GM23338 (cell line): Measurements from ENCODE around the gene TRIM63. TPM values are rescaled to one million over a fixed set of nuclear protein-coding genes. Genes with fewer than 3 reads are reported as not detected.

Source experiments
- ATAC-seq: fragments of 200-7000 bp; cut with Tn5 transposase; 3 replicates; pipeline ENCODE4 v1.9.1; 2020
- DNase-seq: peaks from one replicate; pipeline ENCODE4 v3.0.0-alpha.2; 2015; ENCODE audit warnings: low spot score
- H2AFZ ChIP-seq: fragments of 200-600 bp; sonication (generic); 2 replicates; pipeline ENCODE4 v1.8.0; 2016; ENCODE audit warnings: antibody characterized with exemption, mild to moderate bottlenecking, moderate library complexity
- H3F3A ChIP-seq: fragments of 200-600 bp; sonication (generic); replicated peaks from 2 replicates; pipeline ENCODE4 v1.8.0; 2017; ENCODE audit warnings: antibody characterized with exemption, mixed run types, low read depth
- H3K27ac ChIP-seq: fragments of 200-600 bp; sonication (generic); 2 replicates; pipeline ENCODE4 v1.6.1; 2016; ENCODE audit warnings: low read depth
- H3K27me3 ChIP-seq: fragments of 200-600 bp; sonication (generic); 2 replicates; pipeline ENCODE4 v1.8.0; 2016; ENCODE audit warnings: mild to moderate bottlenecking, mixed run types, moderate library complexity; ENCODE audit not compliant: insufficient read depth
- H3K36me3 ChIP-seq: fragments of 200-600 bp; sonication (generic); 2 replicates; pipeline ENCODE4 v1.8.0; 2016; ENCODE audit warnings: mild to moderate bottlenecking; ENCODE audit not compliant: insufficient read depth
- H3K4me1 ChIP-seq: fragments of 200-600 bp; sonication (generic); 2 replicates; pipeline ENCODE4 v1.8.0; 2016; ENCODE audit warnings: mild to moderate bottlenecking, moderate library complexity; ENCODE audit not compliant: insufficient read depth
- H3K4me2 ChIP-seq: fragments of 200-600 bp; sonication (generic); 2 replicates; pipeline ENCODE4 v1.7.1; 2017; ENCODE audit warnings: mixed run types
- H3K4me3 ChIP-seq: fragments of 200-600 bp; sonication (generic); 2 replicates; pipeline ENCODE4 v1.6.1; 2016; ENCODE audit warnings: mixed run types
- H3K79me2 ChIP-seq: fragments of 200-600 bp; sonication (generic); replicated peaks from 2 replicates; pipeline ENCODE4 v1.8.0; 2017; ENCODE audit warnings: mild to moderate bottlenecking; ENCODE audit not compliant: insufficient read depth
- H3K9me2 ChIP-seq: fragments of 200-600 bp; sonication (generic); 2 replicates; pipeline ENCODE4 v1.8.0; 2017; ENCODE audit not compliant: insufficient read depth
- H4K20me1 ChIP-seq: fragments of 200-600 bp; sonication (generic); replicated peaks from 2 replicates; pipeline ENCODE4 v1.8.0; 2017; ENCODE audit warnings: mild to moderate bottlenecking; ENCODE audit not compliant: insufficient read depth
- H3K27ac Mint-ChIP-seq: 2 replicates; pipeline ENCODE4 v1.8.0; 2020; ENCODE audit warnings: inconsistent platforms, mild to moderate bottlenecking, moderate library complexity, mixed read lengths
- H3K27me3 Mint-ChIP-seq: 3 replicates; pipeline ENCODE4 v1.8.0; 2022; ENCODE audit warnings: low read depth, mild to moderate bottlenecking, moderate library complexity, mixed read lengths, inconsistent platforms; ENCODE audit not compliant: insufficient read depth, poor library complexity
- H3K36me3 Mint-ChIP-seq: 3 replicates; pipeline ENCODE4 v1.8.0; 2021; ENCODE audit warnings: low read depth, mild to moderate bottlenecking, inconsistent platforms, moderate library complexity, mixed read lengths
- H3K4me1 Mint-ChIP-seq: 3 replicates; pipeline ENCODE4 v1.8.0; 2020; ENCODE audit warnings: mild to moderate bottlenecking, inconsistent platforms, mixed read lengths
- H3K4me3 Mint-ChIP-seq: 3 replicates; pipeline ENCODE4 v1.8.0; 2021; ENCODE audit warnings: moderate library complexity, mild to moderate bottlenecking, inconsistent platforms, mixed read lengths
- H3K9me3 Mint-ChIP-seq: 3 replicates; pipeline ENCODE4 v1.8.0; 2020; ENCODE audit warnings: moderate library complexity, mild to moderate bottlenecking, inconsistent platforms, mixed read lengths
- CTCF ChIP-seq, 2 experiments: fragments of 200-600 bp in 1 of 2; sonication (generic) in 1 of 2; conservative IDR thresholded peaks; 2 replicates each; pipeline versions ENCODE4 v1.5.1 to v1.6.1; 2016 to 2017; ENCODE audit warnings: antibody characterized with exemption in 2 of 2, low read depth in 2 of 2, mild to moderate bottlenecking in 2 of 2, moderate library complexity in 1 of 2
- REST ChIP-seq: IDR thresholded peaks from one replicate; pipeline ENCODE4 v1.6.1; 2018; ENCODE audit warnings: antibody characterized with exemption; ENCODE audit not compliant: unreplicated experiment
- ZNF114 ChIP-seq: fragments of 250-450 bp; sonication (Bioruptor Pico); IDR thresholded peaks from 2 replicates; pipeline ENCODE4 v1.5.0; 2020; ENCODE audit warnings: mild to moderate bottlenecking, moderate library complexity
- polyA plus RNA-seq: library from polyadenylated mRNA; unstranded; fragments of >200 nt; fragmentation: Nextera tagmentation; extraction: Ambion mirVana; gene quantifications from 2 replicates; pipeline ENCODE4 v1.2.1, GENCODE V29; 2016
- total RNA-seq: library from RNA; depleted of rRNA; stranded (reverse); fragments of >200 nt; shearing (Covaris generic); gene quantifications from 2 replicates; pipeline ENCODE4 v1.2.3, GENCODE V29; 2014

TRIM63 gene
- total and polyA plus RNA-seq, 2 experiments from 2014 or later: 0.17 TPM; not detected in 1

GRCh38 chr1:26023826-26024225 lies 43.6 kb downstream of the TRIM63 start:
- Histone ChIP-seq H3K27me3 (no peaks in the 10 kb centered on the region), H3K4me1 (peaks cover 3% of the 10 kb centered on the region; the same call in 1 of the 2 replicates), H3K4me3 (no peak overlapping the region), H4K20me1 (no peaks in the 10 kb centered on the region), H3K9me2 (no peaks in the 10 kb centered on the region), H3K27ac (no peak overlapping the region), H3K4me2 (no peak overlapping the region), H3K79me2 (no peaks in the 10 kb centered on the region), H3F3A (no peaks in the 10 kb centered on the region), H2AFZ (no peak overlapping the region), H3K36me3 (no peaks in the 10 kb centered on the region)
- DNase-seq: no peak
- no peak for ATAC-seq
- Mint-ChIP-seq H3K4me3 (no peak overlapping the region), H3K27ac (no peak overlapping the region), H3K9me3 (no peaks in the 10 kb centered on the region), H3K36me3 (no peaks in the 10 kb centered on the region), H3K4me1 (peaks cover 15% of the 10 kb centered on the region), H3K27me3 (peaks cover 3% of the 10 kb centered on the region)
- TF ChIP-seq ZNF114 (CRISPR knock-in tag) (no peak), REST (no peak), CTCF (conservative IDR thresholded peaks at IDR 0.05; ENCODE audit: low read depth in 2 of 2) (no peak)

- Histone ChIP-seq H2AFZ (no peak overlapping the region), H3F3A (no peaks in the 10 kb centered on the region), H3K27me3 (no peaks in the 10 kb centered on the region), H3K4me1 (peaks cover 3% of the 10 kb centered on the region; the same call in 1 of the 2 replicates), H3K4me3 (no peak overlapping the region), H3K79me2 (no peaks in the 10 kb centered on the region), H3K36me3 (no peaks in the 10 kb centered on the region), H3K27ac (no peak overlapping the region), H3K4me2 (no peak overlapping the region), H3K9me2 (no peaks in the 10 kb centered on the region), H4K20me1 (no peaks in the 10 kb centered on the region)
- Mint-ChIP-seq H3K27ac (no peak overlapping the region), H3K27me3 (peaks cover 9% of the 10 kb centered on the region), H3K4me3 (no peak overlapping the region), H3K4me1 (peaks cover 20% of the 10 kb centered on the region), H3K36me3 (no peaks in the 10 kb centered on the region), H3K9me3 (no peaks in the 10 kb centered on the region)
- ATAC-seq (no peak), DNase-seq (no peak)
- TF ChIP-seq CTCF (conservative IDR thresholded peaks at IDR 0.05; ENCODE audit: low read depth in 2 of 2): no peak
Measured at GRCh38 chr1:26023009-26023408, 44.4 kb downstream of the TRIM63 start.
